Measurements from ENCODE around the gene SPRED2. TPM values are rescaled to one million over a fixed set of nuclear protein-coding genes. Genes with fewer than 3 reads are reported as not detected.

Gene SPRED2
- polyA plus RNA-seq, 1 donor from 2014 or later, result 5.3 TPM

GRCh38 chr2:65278531-65278981 is 153.8 kb downstream of the SPRED2 start:
- TF ChIP-seq SMC3 (conservative IDR thresholded peaks at IDR 0.05; ENCODE audit: poor library complexity), result no peak
- no peak for TF ChIP-seq EP300 (conservative IDR thresholded peaks at IDR 0.05; ENCODE audit: poor library complexity, severe bottlenecking)
- no peak for TF ChIP-seq POLR2AphosphoS5 (IDR thresholded peaks at IDR 0.05)
- TF ChIP-seq, protein P1, sequence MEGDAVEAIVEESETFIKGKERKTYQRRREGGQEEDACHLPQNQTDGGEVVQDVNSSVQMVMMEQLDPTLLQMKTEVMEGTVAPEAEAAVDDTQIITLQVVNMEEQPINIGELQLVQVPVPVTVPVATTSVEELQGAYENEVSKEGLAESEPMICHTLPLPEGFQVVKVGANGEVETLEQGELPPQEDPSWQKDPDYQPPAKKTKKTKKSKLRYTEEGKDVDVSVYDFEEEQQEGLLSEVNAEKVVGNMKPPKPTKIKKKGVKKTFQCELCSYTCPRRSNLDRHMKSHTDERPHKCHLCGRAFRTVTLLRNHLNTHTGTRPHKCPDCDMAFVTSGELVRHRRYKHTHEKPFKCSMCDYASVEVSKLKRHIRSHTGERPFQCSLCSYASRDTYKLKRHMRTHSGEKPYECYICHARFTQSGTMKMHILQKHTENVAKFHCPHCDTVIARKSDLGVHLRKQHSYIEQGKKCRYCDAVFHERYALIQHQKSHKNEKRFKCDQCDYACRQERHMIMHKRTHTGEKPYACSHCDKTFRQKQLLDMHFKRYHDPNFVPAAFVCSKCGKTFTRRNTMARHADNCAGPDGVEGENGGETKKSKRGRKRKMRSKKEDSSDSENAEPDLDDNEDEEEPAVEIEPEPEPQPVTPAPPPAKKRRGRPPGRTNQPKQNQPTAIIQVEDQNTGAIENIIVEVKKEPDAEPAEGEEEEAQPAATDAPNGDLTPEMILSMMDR (IDR thresholded peaks at IDR 0.05; ENCODE audit: poor library complexity, severe bottlenecking), result no peak
- TF ChIP-seq TAF1 (IDR thresholded peaks at IDR 0.05; ENCODE audit: low read depth), result no peak
- TF ChIP-seq, protein P2, sequence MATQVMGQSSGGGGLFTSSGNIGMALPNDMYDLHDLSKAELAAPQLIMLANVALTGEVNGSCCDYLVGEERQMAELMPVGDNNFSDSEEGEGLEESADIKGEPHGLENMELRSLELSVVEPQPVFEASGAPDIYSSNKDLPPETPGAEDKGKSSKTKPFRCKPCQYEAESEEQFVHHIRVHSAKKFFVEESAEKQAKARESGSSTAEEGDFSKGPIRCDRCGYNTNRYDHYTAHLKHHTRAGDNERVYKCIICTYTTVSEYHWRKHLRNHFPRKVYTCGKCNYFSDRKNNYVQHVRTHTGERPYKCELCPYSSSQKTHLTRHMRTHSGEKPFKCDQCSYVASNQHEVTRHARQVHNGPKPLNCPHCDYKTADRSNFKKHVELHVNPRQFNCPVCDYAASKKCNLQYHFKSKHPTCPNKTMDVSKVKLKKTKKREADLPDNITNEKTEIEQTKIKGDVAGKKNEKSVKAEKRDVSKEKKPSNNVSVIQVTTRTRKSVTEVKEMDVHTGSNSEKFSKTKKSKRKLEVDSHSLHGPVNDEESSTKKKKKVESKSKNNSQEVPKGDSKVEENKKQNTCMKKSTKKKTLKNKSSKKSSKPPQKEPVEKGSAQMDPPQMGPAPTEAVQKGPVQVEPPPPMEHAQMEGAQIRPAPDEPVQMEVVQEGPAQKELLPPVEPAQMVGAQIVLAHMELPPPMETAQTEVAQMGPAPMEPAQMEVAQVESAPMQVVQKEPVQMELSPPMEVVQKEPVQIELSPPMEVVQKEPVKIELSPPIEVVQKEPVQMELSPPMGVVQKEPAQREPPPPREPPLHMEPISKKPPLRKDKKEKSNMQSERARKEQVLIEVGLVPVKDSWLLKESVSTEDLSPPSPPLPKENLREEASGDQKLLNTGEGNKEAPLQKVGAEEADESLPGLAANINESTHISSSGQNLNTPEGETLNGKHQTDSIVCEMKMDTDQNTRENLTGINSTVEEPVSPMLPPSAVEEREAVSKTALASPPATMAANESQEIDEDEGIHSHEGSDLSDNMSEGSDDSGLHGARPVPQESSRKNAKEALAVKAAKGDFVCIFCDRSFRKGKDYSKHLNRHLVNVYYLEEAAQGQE (IDR thresholded peaks at IDR 0.05; ENCODE audit: borderline replicate concordance), result no peak
- no peak for TF ChIP-seq EZH2 (IDR thresholded peaks at IDR 0.05; ENCODE audit: borderline replicate concordance, insufficient read depth, low read length, poor library complexity, severe bottlenecking)
- no peak for TF ChIP-seq MXI1 (conservative IDR thresholded peaks at IDR 0.05; ENCODE audit: poor library complexity, severe bottlenecking)
- Histone ChIP-seq H3K9me3 (ENCODE audit: low read length) (no peaks in the 10 kb centered on the region), H2AFZ (ENCODE audit: low read depth, low read length) (no peak overlapping the region), H3K79me2 (replicated peaks; ENCODE audit: insufficient read depth, low read length) (no peaks in the 10 kb centered on the region), H3K9me2 (ENCODE audit: insufficient read depth, low read length) (no peaks in the 10 kb centered on the region), H3F3A (ENCODE audit: insufficient read depth, low read length, poor library complexity, severe bottlenecking) (no peaks in the 10 kb centered on the region), H3K9ac (ENCODE audit: low read length) (no peak overlapping the region), H3K36me3 (ENCODE audit: insufficient read depth, low read length) (no peaks in the 10 kb centered on the region), H3K27me3 (ENCODE audit: insufficient read depth, low read depth, low read length) (no peaks in the 10 kb centered on the region), H3K4me2 (ENCODE audit: low read length) (no peak overlapping the region), H4K20me1 (ENCODE audit: insufficient read depth) (no peaks in the 10 kb centered on the region), H3K4me3 (ENCODE audit: low read length) (no peak overlapping the region), H3K27ac (ENCODE audit: low read length) (no peak overlapping the region)

GRCh38 chr2:65277791-65278483 is 154.5 kb downstream of the SPRED2 start:
- H3F3A ChIP-seq (ENCODE audit: insufficient read depth, low read length, poor library complexity, severe bottlenecking), result no peaks in the 10 kb centered on the region
- H3K36me3 ChIP-seq (ENCODE audit: insufficient read depth, low read length), result no peaks in the 10 kb centered on the region
- no peak overlapping the region for H3K4me3 ChIP-seq (ENCODE audit: low read length)
- H3K4me2 ChIP-seq (ENCODE audit: low read length), result no peak overlapping the region
- no peaks in the 10 kb centered on the region for H3K79me2 ChIP-seq (replicated peaks; ENCODE audit: insufficient read depth, low read length)
- no peak overlapping the region for H2AFZ ChIP-seq (ENCODE audit: low read depth, low read length)
- H3K9me2 ChIP-seq (ENCODE audit: insufficient read depth, low read length), result no peaks in the 10 kb centered on the region
- H3K9ac ChIP-seq (ENCODE audit: low read length), result no peak overlapping the region
- H3K27ac ChIP-seq (ENCODE audit: low read length), result no peak overlapping the region
- H4K20me1 ChIP-seq (ENCODE audit: insufficient read depth), result no peaks in the 10 kb centered on the region
- TF ChIP-seq EP300 (conservative IDR thresholded peaks at IDR 0.05; ENCODE audit: poor library complexity, severe bottlenecking), result no peak
- no peak for TF ChIP-seq EZH2 (IDR thresholded peaks at IDR 0.05; ENCODE audit: borderline replicate concordance, insufficient read depth, low read length, poor library complexity, severe bottlenecking)
- TF ChIP-seq TAF1 (IDR thresholded peaks at IDR 0.05; ENCODE audit: low read depth), result no peak
- TF ChIP-seq MXI1 (conservative IDR thresholded peaks at IDR 0.05; ENCODE audit: poor library complexity, severe bottlenecking), result no peak
- no peaks in the 10 kb centered on the region for H3K27me3 ChIP-seq (ENCODE audit: insufficient read depth, low read depth, low read length)
- H3K9me3 ChIP-seq (ENCODE audit: low read length), result no peaks in the 10 kb centered on the region
